Stimulated activated CD4-positive, alpha-beta T cell treated with anti-CD3 and anti-CD28 coated beads, Interleukin-2, amount 100 ng/mL, for 4 hours (primary cell): ENCODE data around the gene SFSWAP.
"Not testable (repeated sequence)": the region's sequence is repeated elsewhere in the genome, so short reads cannot be mapped to it uniquely, and the experiment has no call there.

Experiments used
- DNase-seq: peaks from one replicate; pipeline ENCODE4 v3.0.0-alpha.2; 2020; ENCODE audit warnings: low read depth

Gene SFSWAP

DNA sequence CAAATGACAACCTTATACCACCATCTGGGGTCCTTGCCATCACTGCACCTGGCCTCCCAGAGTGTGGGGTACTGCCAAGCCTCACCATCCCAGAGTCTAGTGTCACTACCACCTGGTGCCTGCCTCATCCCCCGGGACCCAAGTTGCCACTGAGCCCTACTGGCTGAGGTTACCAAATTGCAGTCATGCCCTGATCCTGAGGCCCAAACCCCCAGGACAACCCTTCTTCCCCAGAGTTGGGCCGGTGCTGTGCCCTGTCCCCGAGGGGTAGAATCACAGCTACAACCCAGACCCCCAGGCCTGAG lies 8.4 kb upstream of the SFSWAP start:
- no peak for DNase-seq

- DNase-seq, result no peak
Measured at GRCh38 chr12:131703161-131703560, 7.7 kb upstream of the SFSWAP start.

DNA sequence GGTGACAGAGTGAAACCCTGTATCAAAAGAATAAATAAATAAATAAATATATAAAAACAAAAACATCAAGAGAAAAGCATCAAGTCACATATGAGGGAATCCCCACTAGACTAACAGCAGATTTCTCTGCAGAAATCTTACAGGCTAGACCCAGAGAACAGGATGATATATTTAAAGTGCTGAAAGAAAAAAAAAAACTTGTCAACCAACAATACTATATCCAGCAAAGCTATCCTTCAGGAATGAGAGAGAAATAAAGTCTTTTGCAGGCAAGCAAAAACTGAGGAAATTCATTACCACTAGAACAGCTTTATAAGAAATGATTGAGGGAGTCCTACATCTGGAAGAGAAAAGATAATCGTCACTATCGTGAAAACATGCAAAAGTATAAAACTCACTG lies 6.4 kb upstream of the SFSWAP start:
- no peak for DNase-seq

DNA sequence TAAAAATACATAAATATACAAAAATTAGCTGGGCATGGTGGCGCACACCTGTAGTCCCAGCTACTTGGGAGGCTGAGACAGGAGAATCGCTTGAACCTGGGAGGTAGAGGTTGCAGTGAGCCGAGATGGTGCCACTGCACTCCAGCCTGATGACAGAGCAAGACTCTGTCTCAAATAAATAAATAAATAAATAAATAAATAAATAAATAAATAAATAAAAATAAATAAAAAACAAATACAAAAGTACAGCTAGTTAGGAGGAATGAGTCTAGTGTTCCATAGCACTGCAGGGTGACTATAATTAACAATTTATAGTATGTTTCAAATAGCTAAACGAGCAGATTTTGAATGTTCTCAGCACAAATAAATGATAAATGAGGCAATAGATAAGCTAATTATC lies 4.2 kb upstream of the SFSWAP start:
- DNase-seq, result not testable (repeated sequence)

DNA sequence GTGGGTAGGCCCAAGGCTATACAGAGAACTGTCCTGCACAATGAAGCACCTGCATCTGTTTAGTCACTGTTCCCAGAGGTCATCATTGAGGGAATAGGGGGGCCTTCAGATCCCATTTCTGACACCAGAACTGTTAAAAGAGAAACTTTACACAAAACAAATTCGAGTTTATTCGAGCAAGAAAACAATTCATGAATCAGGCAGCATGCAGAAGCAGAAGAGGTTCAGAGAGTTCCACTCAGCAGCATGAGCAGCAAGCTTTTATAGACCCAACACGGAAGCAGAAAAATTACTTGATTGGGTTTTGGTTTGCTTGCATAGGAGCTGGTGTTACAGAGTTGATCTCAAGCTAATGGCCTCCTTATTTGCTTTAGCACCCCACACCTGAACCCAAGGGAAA lies 1.7 kb upstream of the SFSWAP start:
- no peak for DNase-seq

DNA sequence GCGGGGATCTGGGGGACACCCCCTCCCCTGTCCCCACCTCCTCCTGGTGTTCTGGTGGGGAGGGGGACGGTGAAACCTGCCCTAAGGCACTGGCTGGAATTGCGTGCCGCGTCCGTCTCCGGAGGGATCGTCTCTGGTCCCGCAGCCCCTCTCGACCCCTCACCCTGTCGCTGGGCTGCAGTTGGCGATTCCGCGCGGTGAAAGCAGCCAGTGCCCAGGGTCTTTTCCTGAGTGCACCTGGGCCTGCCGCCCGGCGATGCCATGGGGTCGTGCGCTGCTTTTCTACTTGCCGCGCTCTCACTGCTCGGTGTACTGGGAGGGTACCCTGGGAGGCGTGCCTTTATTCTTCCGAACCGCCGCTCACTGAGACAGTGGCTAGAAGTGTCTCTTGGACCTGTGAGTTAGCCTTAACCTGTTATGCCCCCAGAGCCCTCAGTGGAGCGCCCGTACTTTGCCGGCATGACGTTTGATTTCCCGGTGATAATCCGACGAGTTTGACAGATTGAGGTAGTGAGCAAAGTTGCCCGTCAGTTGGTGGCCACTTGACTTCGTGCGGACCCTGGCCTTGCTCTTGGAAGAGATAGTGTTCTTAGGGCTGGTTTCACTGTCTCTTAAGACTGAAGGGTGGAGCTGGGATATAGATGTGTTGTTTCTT lies 788 bp downstream of the SFSWAP start:
- no peak for DNase-seq

DNA sequence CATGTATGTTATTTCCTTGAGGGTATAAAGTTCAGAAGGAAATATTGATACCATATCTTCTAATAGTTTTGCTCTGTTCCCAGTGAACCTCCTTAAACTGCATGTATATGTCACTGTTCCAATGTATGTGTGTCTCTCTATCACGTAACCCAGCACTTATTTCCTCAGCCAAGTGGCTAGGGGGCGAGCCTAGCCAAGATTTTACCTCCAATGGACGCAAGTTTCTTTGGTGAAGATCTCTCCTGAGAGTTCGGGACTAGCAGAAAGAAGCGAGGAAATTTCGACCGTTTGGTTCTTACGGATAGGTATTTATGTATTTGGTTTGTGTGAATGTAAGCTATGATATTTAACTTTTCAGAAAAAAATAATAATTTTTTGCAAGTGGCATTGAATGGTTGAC lies 2.5 kb downstream of the SFSWAP start:
- DNase-seq, result no peak

DNA sequence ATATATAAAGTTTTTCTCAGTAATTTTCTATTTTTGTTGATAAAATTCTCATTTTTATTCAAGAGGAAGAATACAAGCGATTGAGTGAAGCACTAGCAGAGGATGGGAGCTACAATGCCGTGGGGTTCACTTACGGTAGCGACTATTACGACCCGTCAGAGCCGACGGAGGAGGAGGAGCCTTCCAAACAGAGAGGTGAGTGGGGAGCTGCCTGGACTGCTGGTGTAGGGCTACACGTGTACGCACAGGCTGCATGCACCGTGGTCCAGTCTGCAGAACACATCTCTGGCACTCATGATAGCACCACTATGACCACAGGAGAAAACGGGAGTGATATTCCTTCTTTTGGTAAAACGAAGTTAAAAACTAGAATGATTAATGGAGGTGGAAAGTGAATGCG lies 3.9 kb downstream of the SFSWAP start:
- no peak for DNase-seq

DNA sequence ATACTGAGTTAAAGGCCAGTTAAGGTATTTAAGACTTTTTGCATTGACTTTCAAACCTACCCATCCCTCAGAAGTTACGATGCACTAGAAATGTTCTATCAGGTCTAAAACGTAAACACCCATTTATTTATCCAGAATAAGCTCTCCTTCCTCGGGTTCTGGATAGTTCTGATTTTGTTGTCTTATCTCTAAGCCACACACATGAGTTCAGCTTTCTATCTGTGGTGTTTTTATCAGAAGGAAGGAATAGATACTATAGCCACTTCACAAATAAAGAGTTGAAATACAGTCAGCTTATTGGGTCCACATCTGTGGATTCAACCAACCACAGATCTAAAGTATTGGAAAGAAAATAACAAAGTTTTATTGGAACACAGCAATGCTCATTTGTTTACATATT lies 5.4 kb downstream of the SFSWAP start:
- no peak for DNase-seq

DNA sequence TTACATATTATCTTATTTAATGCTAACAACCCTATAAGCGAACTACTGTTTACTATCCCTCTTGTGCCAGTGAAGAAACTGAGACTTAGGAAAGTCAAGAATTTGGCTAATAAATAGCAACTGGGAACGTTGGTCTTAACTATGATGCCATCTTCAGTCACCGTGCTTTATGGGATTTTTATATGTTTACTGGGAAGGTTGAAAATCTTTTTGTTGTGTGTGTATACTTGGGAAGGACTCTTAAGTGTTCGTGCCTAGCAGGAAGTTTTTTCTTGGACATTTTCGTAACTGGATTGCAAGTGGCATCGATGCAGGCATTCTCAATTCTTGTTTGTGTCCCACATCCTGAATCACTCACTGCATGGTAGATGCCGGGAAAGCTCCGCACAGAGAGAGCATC lies 9.4 kb downstream of the SFSWAP start:
- DNase-seq, result no peak

GRCh38 chr12:131720921-131721320 lies 10.0 kb downstream of the SFSWAP start:
- no peak for DNase-seq

- no peak for DNase-seq
Measured at GRCh38 chr12:131721548-131721947, 10.7 kb downstream of the SFSWAP start.

GRCh38 chr12:131723532-131723931 lies 12.6 kb downstream of the SFSWAP start:
- DNase-seq, result no peak

DNA sequence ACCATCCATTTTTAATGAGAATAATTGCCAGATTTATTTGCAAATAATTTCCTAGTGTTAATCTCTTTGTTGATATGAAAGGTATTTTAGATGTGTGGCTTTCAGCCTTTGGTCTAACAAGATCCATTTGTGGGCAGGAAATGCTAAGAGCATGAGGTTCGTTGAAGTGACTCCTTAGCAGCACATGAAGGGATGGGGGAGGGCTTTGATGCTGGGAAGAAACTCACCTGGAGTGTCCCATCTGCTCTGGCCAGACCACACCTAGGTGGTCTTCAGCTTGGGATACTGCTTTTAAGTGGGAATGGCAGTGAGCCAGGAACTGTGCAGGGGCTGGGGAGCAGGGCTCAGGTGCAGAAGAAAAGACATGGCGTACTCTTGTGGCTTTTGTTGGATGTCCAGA lies 13.6 kb downstream of the SFSWAP start:
- no peak for DNase-seq

DNA sequence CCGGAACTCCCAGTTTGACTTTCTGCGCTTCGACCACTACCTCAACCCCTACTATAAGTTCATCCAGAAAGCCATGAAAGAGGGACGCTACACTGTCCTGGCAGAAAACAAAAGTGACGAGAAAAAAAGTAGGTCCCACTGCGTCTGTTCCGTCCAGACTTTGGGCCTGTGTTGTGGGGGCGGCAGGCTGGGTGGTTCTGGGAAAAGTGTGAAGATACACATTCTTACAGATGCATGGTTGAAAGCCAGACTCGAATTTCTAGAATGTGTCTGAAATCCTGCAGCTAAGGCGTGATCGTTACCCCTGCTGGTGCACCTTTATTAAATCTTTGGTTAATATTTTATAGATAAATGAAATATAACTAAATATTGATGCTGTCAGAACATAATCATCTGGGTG lies 14.6 kb downstream of the SFSWAP start:
- no peak for DNase-seq

DNA sequence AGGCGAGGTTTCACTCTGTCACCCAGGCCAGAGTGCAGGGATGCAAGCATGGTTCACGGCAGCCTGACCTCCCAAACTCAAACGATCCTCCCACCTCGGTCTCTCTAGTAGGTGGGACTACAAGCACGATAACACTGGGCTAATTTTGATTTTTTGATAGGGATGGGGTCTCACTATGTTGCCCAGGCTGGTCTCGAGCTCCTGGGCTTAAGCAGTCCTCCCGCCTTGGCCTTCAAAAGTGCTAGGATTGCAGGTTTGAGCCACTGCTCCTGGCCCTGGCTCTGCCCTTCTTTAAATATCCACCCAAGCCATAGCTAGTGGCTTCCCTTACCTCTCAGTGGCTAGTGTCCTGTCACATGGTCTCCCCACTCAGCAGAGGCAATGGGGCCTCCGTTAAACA lies 17.8 kb downstream of the SFSWAP start:
- DNase-seq, result no peak

GRCh38 chr12:131729254-131729955 lies 18.5 kb downstream of the SFSWAP start:
- DNase-seq, result no peak

DNA sequence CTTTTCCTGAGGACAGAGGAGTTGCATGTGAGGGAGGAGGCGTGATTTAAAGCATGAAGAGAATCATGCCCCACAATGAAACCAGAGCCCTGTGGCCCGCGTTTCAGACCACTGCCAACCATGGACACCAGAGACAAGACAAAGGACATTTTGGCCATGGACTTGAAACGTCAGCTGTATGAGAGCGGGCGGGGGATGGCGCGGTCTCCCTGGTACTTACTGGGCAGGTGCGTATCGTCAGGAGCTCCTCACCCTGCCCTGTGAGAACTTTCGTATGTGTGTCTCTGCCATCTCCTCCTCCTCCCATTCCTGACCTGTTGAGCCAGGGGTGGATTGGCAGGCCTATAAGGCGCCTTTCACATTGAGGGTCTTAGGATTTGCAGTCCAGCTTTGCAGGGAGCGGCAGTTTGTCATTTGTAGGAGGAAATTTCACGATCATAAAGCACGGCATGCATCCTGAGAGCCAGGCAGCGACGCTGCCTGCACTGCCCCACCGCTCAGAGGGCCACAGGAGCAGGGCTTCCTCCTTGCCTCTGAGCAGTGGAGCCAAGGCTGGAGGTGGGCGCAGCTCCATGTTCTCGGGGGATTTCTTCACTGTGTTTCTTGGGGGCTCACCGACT lies 22.2 kb downstream of the SFSWAP start:
- no peak for DNase-seq

DNA sequence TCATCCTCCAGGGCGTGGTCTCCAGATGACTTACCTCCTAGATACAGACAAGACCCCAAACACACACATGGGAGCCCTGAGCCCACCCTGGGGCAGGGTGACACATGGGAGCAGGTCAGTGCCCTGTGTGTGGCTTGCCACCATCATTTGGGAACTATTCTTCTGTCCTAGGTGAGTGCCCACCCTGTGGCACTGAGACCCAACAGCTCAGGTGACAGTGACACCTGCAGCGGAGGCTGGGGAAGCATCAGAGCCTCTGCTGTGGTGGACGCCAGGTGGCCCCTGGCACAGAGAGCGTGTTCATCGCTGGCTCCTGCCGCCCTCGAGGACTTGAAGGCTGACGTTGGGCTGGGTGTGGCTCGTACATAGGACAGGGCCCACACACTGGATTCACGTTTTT lies 23.0 kb downstream of the SFSWAP start:
- DNase-seq, result no peak

- DNase-seq, result no peak
Measured at GRCh38 chr12:131734336-131735152, 23.7 kb downstream of the SFSWAP start.

DNA sequence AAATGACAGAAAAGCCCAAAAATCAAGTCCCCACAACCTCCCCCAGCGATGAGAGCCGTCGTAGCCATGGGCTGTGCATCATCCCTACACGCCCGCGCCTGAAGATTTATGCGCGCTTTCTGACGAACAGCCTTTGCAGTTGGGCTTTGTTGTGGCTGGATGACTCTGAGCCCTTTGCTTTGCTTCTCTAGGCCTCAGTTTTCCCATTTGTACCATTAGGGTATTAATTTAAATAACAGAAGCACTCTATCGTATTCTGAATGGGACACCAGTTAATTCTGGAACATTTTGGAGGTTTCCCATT lies 24.2 kb downstream of the SFSWAP start:
- no peak for DNase-seq

DNA sequence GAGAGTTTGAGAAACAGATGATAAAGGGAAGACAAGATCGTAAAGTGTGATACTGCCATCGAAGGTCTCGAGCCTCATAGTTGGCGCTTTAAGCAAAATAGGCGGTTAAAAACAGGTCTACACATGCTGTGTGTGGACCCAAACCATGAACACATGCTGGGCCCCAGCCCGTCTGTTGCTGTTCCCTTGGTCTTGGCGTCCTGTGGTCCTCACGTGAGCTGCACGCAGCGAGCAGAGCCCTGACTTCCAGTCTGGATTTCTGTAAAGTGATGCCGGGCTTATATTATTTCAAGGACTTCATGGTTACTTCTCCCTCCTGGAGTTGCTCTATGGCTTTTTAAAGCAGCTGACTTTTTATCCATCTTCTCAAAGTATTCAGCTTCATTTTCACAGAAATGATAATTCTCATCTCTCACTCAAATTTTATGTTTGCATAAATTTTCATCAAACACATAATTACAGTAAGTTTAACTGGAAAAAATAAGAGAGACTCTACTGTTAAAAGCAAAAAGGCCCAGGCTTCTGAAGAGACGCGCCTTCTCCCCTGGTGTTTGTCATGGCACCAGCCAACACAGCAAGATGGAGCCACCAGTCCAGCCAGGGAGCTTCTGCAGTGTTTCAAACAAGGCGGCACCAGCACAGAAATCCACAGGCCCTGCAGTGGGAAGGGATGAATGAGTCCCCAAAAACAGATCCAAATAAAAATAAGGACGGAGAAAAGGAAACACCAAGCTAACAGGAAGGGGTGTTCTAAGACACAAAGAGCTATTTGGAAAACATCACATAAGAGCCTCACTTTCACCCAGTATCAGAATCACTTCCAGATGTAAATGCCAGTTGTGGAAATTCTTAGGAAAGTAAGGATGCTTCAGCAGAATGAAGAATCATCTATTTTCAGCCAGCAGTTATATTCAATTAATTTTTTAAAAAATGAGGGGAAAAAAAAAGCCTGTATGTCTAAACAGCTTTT lies 24.9 kb downstream of the SFSWAP start:
- DNase-seq, result no peak
